ENCODE results near the gene GLI1.

GLI1 gene

GRCh38 chr12:57420482-57420881 lies 39.1 kb upstream of the GLI1 start:
- TF ChIP-seq CTCF (conservative IDR thresholded peaks at IDR 0.05): no peak
- H3K27ac ChIP-seq: no peak overlapping the region

- H3K27ac ChIP-seq: peak overlapping the region; percentile 5; the same call in 1 of the 2 replicates
Measured at GRCh38 chr12:57426948-57427347, 32.6 kb upstream of the GLI1 start.

DNA sequence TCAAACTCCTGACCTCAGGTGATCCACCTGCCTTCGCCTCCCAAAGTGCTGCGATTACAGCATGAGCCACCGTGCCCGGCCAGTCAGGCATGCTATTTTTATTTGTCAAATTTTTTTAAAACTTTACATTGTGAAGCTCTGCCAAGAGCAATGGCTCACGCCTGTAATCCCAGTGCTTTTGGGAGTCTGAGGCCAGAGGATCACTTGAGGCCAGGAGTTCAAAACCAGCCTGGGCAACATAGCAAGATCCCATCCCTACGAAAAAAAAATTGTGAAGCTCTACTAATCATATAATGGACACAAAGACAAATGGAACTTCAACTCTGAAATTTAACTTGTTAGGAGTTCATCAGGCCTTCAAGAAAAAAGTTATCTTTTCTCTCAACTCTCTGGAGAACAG lies 30.6 kb upstream of the GLI1 start:
- H3K27ac ChIP-seq: peak overlapping the region; percentile 97
- TF ChIP-seq CTCF (conservative IDR thresholded peaks at IDR 0.05): no peak

DNA sequence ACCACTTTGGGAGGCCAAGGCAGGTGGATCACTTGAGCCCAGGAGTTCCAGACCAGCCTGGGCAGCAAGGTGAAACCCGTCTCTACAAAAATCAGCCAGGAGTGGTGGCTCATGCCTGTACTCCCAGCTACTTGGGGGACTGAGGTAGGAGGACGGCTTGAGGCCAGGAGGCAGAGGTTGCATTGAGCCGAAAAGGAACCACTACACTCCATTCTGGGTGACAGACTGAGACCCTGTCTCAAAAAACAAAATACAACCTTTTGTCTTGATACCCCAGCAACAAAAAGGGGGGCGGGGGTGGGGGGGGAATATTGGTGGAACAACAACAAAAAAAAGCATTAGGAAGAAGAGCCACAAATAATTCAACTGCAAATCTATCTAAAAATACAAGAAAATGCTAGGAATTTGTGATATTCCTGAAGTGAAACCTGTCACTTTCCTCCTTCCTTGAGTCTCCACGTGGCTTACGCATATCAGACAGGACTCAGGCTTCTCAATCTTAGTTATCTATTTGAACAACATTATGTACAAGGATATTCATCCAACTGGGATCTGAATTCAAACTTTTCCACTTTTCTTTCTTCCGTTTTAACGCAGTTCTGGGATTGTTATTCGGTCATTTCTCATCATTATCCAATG lies 30.0 kb upstream of the GLI1 start:
- H3K27ac ChIP-seq: peak overlapping the region; percentile 97
- no peak for TF ChIP-seq CTCF (conservative IDR thresholded peaks at IDR 0.05)

DNA sequence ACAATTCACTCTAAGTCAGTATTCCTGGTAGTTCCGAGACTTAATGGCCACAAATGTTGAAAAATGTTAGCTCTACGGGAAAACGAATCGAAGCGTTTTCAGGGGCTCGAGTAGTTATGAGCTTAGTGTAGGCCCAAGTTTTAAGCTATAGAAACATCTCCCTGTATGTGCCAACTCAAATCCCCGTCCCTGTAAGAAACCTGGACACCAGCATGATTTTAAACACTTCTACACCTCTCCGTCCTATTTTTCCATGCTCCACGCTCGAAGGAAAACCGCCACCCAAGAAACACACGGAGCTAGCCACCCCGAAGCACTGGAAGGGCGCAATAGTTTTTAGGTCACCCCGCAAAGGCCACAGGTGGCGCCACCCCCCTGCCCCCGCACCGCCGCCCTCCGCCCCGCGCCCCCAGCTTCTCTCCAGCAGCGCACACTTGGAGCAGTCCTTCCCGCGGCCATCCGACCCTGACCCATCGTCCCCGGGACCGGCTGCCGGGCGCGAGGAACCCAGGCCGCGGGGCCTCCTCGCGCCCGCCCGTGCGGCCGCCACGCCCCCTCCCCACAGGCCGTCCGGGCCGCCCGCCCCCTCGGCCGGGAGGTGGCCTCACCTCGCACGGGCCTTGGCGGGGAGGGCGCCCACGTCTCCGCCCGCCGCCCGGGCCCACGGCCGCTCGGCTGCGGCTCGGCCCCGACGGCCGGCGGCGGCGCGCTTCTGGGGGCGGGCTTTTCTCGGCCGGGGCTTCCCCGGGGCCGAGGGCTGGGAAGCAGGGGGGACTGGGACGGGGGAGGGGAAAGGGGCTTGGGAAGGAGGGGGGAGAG lies 29.3 kb upstream of the GLI1 start:
- 0 out of 2 replicates have a peak, but pooled peaks have one; percentile 8 for TF ChIP-seq CTCF (conservative IDR thresholded peaks at IDR 0.05)
- H3K27ac ChIP-seq: peak overlapping the region; percentile 97

- TF ChIP-seq CTCF (conservative IDR thresholded peaks at IDR 0.05): no peak
- peak within 1 kb of the TSS; percentile 97 for H3K27ac ChIP-seq
Measured at GRCh38 chr12:57430931-57431566, 28.5 kb upstream of the GLI1 start, which contains the start of gene R3HDM2. TSS of gene R3HDM2 (minus strand) at chr12:57431043. CDS start at chr12:57310428, 120,615 bp downstream.

- peak overlapping the region; percentile 97 for H3K27ac ChIP-seq
- TF ChIP-seq CTCF (conservative IDR thresholded peaks at IDR 0.05): no peak
Measured at GRCh38 chr12:57431654-57432188, 27.9 kb upstream of the GLI1 start.

Measured in VCaP (cell line).